PFSK-1 (cell line): ENCODE data around the gene JAG2.

ENCODE experiments used
- FOXP2 ChIP-seq: optimal IDR thresholded peaks from 2 replicates; pipeline ENCODE3; 2011; ENCODE audit warnings: borderline replicate concordance, control low read depth, inconsistent platforms; ENCODE audit not compliant: insufficient read depth; ENCODE audit errors: extremely low read length, extremely low read depth
- POLR2AphosphoS5 ChIP-seq: IDR thresholded peaks from 2 replicates; pipeline ENCODE4 v1.6.1; 2012; ENCODE audit warnings: low read depth, mild to moderate bottlenecking, control low read depth, low read length, moderate library complexity
- SIN3A ChIP-seq: IDR thresholded peaks from 2 replicates; pipeline ENCODE4 v1.6.1; 2012; ENCODE audit warnings: mild to moderate bottlenecking, low read length, moderate library complexity, borderline replicate concordance; ENCODE audit not compliant: insufficient read depth
- TAF1 ChIP-seq: IDR thresholded peaks from 2 replicates; pipeline ENCODE4 v1.6.1; 2012; ENCODE audit warnings: low read length, control low read depth, borderline replicate concordance; ENCODE audit not compliant: insufficient read depth
- TF ChIP-seq, protein P1 (sequence below), 2 experiments: IDR thresholded peaks; 2 replicates each; pipeline versions ENCODE4 v1.6.1 to v1.8.0; 2011 to 2012; ENCODE audit warnings: low read depth in 2 of 2, low read length in 2 of 2, control low read depth in 1 of 2, inconsistent platforms in 1 of 2, mild to moderate bottlenecking in 1 of 2, moderate library complexity in 1 of 2; ENCODE audit not compliant: insufficient read depth in 1 of 2

The JAG2 gene

DNA sequence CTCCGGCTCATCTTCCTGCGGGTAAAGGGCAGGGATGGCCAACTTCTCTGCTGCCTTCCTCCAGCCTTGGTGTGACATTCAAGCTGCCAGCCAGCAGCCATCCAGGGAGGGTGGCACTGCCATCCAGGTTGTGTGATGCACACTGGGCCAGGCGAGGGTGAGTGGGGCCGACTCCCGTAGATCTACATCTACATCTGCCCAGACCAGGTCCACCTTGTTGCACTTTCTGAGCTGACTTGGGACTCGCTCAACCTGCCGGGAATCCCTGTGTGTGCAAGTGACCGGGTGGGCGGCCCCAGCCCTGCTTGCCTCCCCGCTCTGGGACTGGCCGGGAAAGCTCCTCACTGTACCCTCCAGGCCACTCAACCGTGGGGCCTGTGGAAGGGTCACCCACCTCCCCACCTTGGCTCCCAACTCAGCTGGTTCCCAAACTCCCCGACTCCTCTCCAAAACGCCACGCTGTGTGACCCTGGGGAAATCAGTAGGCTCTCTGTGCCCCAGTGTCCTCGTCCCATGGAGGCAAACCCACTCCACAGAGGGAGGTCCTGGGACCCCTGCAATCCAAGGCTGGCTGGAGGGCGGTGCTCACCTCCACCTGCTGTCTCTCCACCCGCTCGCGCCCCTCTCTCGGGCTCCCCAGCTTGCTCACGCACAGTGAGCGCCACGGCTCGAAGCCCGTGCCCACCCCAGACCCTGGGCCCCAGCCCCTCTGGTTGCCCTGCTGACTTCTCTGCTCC lies 14.7 kb downstream of the JAG2 start:
- TF ChIP-seq TAF1 (no peak), FOXP2 (no peak), POLR2AphosphoS5 (no peak), SIN3A (no peak)
- TF ChIP-seq, protein P1, sequence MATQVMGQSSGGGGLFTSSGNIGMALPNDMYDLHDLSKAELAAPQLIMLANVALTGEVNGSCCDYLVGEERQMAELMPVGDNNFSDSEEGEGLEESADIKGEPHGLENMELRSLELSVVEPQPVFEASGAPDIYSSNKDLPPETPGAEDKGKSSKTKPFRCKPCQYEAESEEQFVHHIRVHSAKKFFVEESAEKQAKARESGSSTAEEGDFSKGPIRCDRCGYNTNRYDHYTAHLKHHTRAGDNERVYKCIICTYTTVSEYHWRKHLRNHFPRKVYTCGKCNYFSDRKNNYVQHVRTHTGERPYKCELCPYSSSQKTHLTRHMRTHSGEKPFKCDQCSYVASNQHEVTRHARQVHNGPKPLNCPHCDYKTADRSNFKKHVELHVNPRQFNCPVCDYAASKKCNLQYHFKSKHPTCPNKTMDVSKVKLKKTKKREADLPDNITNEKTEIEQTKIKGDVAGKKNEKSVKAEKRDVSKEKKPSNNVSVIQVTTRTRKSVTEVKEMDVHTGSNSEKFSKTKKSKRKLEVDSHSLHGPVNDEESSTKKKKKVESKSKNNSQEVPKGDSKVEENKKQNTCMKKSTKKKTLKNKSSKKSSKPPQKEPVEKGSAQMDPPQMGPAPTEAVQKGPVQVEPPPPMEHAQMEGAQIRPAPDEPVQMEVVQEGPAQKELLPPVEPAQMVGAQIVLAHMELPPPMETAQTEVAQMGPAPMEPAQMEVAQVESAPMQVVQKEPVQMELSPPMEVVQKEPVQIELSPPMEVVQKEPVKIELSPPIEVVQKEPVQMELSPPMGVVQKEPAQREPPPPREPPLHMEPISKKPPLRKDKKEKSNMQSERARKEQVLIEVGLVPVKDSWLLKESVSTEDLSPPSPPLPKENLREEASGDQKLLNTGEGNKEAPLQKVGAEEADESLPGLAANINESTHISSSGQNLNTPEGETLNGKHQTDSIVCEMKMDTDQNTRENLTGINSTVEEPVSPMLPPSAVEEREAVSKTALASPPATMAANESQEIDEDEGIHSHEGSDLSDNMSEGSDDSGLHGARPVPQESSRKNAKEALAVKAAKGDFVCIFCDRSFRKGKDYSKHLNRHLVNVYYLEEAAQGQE (IDR thresholded peaks at IDR 0.05; ENCODE audit: insufficient read depth in 1 of 2, low read depth in 2 of 2, low read length in 2 of 2) = no peak

DNA sequence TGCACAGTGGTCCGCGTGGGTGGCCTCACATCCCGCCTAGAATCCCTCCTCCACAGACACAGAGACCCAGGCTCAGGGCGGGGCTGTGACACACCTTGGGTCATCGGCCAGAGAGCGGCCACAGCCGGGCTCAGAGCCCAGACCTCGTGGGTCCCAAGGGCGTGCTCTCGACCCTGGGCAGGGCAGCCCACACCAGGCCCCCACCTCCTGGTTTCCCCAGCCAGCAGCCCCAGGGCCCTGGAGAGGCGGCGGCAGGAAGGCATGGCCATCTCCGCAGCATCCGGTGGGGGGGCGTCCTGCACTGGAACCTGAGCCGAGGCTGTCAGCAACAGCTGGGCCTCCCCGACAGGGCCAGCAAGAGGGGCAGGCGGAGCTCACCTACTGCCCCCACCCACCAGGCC lies 15.2 kb downstream of the JAG2 start:
- peak; percentile 25 for TF ChIP-seq FOXP2
- no peak for TF ChIP-seq TAF1

DNA sequence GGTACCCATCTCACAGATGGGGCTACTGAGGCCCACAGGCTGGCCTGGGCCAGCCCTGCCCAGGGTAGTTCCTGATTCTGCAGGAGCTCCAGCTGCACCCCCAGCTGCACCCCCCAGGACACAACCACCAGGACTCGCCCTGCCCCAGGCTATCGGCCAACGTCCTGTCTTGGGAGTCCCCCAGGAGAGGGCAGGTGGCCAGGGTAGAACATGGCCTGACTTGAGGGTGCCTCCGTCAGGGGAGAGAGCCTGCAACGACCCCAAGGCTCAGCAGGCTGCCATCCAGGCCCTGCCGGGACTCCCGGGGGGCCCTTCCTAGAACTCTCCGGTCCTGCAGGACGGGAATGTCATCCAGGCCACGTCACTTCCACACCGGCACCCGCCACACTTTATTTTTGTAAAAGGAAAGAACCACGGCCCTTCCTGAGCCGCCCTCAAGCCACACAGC lies 15.8 kb downstream of the JAG2 start:
- TF ChIP-seq SIN3A (no peak), TAF1 (no peak), FOXP2 (no peak), POLR2AphosphoS5 (no peak)
- TF ChIP-seq, protein P1 (IDR thresholded peaks at IDR 0.05; ENCODE audit: insufficient read depth in 1 of 2, low read depth in 2 of 2, low read length in 2 of 2) = no peak

DNA sequence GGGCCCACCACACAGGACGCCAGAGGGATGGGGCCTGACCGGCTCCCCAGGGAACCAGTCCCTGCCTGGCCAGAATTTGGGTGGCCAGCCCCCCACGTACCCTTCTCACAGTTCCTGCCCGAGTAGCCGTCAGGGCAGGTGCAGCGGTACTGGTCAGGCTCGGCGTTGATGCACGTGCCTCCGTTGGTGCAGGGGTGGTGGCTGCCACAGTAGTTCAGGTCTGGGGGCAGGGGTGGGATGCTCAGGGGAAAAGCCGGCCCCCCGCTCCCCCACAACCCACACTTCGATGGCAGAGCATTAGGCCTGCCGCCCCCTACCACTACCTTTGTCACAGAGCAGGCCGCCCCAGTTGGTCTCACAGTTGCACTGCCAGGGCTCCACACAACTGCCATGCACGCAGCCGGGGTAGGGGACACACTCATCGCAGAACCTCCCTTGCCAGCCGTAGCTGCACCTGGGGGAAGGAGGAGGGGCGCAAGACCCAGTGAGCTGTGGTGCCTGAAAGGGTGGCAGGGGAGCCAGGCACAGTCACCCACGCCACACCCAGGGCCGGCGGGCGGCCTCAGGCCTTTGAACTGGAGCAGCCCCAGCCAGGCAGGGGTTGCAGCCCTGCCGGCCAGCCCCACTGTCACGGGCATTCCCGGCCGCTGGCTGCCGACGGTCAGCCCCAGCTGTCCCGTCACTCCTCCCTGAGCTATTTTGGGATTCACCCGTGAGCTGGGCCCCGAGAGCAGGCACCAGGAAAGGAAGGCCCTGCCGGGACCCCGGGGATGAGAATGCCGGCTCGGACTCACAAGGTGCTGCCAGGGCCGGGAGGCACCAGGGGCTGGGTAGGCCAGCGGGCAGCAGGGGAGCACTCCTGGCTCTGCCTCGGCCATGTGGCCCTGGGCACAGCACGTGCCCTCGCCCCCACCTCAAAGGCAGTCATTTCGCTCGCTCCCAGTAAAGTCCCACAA lies 16.5 kb downstream of the JAG2 start:
- TF ChIP-seq FOXP2 = no peak

DNA sequence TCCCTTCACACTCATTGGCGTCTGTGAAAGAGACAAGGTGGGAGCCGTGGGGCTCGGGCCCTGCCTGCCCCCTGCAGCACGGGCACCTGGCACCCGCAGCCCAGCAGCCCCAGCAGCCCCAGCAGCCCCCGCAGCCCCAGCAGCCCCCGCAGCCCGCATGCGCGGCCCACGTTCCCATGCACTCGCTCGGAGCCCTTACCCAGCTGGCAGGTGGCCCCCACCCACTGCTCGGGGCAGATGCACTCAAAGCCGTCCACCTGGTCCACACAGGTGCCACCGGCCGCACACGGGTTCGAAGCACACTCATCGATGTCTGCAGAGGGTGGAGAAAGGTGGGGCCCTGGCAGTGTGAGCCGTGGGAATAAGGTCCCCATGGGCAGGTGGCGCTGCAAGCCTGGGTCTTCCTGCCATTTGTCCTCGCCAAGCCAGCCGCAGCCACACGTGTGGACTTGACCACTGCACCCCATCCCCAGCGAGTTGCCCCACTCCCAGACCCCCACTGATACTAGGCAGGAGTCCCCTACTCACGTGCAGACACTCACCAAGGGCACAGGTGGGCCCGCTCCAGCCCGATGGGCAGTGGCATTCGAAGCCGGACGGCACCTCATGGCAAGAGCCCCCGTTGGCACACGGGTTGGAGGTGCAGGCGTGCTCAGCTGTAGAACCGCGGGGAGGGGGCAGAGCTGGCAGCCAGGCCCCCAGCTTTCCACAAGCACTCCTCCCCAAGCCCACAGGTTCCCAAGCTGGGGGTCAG lies 17.3 kb downstream of the JAG2 start:
- TF ChIP-seq SIN3A (no peak), FOXP2 (no peak), TAF1 (no peak), POLR2AphosphoS5 (no peak)
- TF ChIP-seq, protein P1 (IDR thresholded peaks at IDR 0.05; ENCODE audit: insufficient read depth in 1 of 2, low read depth in 2 of 2, low read length in 2 of 2) = no peak
